ELR (cell line): ENCODE results near the gene KCNE5.
"Not testable (repeated sequence)": the region's sequence is repeated elsewhere in the genome, so short reads cannot be mapped to it uniquely, and the experiment has no call there.

Experiments used
- DNase-seq: peaks from one replicate; pipeline ENCODE4 v3.0.0-alpha.2; 2015; ENCODE audit warnings: low read depth

The KCNE5 gene

DNA sequence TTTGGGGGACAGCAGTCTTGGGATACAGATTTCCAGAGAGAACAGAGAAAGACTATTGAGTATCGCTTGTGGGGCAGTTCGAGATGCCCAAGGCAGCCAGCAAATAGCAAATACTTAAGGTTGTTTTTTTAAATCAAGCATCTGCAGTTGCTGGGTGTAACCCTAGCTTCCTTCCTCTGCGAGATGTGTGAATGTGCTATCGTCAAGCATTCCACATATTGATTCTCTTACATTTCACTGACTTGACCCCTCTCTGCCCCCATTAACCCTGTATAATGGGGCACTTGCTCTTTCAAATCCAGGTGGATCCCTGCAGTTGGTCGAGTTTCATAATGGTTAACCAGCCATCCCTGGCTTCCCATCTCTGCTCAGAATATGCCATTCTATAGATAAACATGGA lies 23.5 kb downstream of the KCNE5 start:
- DNase-seq = no peak

- peak; percentile 6 for DNase-seq
These were observed 24.7 kb downstream of the KCNE5 start for GRCh38 chrX:109600237-109600651.

GRCh38 chrX:109596015-109596414 lies 29.0 kb downstream of the KCNE5 start:
- DNase-seq = no peak

DNA sequence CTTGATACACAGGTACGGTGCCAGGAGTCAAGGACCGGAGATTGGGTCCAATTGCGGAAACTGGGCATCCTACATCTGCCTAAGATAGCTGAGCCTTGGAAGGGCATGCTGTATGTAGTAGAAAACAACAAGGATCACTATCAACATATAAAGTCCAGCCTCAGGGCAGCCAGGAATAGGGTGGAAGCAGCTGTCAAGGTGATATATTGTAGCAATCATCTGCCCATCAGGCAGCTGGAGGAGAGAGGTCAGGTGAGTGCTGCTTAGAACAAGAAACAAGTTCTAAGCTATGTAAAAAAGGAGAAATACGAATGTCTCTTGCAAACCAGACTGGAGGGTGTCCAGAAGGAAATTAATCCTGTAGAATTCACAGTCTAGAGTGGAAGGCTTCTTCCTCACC lies 34.8 kb downstream of the KCNE5 start:
- no peak for DNase-seq

DNA sequence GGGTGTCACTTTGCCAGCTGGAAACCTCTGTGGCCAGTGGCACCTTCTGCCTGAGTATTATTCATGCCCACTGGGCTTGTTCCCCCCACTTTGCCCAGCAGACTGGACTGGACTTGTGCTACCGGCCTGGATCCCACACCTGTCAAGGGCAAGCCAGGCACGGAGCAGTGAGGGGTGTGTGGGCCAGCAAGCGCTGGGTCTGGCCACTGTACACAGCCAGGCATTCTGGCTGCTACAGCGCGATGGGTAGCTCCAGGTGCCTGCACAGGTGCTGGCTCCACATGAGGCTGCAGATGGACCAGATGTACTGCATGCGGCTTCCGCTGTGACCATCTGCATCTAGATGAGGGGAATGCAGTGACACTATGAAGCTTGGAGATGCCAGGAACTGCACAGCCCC lies 39.5 kb downstream of the KCNE5 start:
- DNase-seq = no peak

GRCh38 chrX:109578916-109579315 lies 46.1 kb downstream of the KCNE5 start:
- no peak for DNase-seq

- no peak for DNase-seq
These were observed 47.9 kb downstream of the KCNE5 start for GRCh38 chrX:109577055-109577454.

DNA sequence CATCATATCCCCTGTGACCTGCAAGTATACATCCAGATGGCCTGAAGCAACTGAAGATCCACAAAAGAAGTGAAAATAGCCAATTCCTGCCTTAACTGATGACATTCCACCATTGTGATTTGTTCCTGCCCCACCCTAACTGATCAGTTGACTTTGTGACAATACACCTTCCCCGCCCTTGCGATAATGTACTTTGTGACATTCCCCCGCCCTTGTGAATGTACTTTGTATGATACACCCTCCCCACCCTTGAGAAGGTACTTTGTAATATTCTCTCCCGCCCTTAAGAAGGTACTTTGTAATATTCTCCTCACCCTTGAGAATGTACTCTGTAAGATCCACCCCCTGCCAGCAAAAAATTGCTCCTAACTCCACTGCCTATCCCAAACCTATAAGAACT lies 48.9 kb downstream of the KCNE5 start:
- not testable (repeated sequence) for DNase-seq
